ENCODE data around the gene PLEKHA5.

DNA sequence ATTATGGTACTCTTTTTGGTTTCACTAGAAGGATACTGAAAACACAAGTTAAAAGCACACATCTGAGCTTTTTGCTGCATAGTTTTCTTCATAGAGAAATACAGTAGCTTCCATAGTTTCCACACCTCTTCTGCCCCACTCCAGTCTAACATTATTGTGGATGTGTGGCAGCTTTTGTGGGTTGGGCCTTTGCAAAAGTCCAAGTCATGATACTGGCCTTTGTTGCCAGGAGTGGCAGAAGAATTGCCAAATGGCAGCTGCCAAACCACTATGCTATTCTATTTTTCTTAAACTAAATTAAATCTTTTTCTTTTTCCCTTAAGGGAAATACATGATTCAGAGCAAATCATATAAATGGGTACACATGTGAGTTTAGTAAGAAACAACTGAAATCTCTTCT, 114.8 kb downstream of the PLEKHA5 start:
- TF ChIP-seq ZFP3 (CRISPR knock-in tag; IDR thresholded peaks at IDR 0.05) = no peak
- TF ChIP-seq ZFP30 (CRISPR knock-in tag; IDR thresholded peaks at IDR 0.05) = no peak
- TF ChIP-seq, protein P1, sequence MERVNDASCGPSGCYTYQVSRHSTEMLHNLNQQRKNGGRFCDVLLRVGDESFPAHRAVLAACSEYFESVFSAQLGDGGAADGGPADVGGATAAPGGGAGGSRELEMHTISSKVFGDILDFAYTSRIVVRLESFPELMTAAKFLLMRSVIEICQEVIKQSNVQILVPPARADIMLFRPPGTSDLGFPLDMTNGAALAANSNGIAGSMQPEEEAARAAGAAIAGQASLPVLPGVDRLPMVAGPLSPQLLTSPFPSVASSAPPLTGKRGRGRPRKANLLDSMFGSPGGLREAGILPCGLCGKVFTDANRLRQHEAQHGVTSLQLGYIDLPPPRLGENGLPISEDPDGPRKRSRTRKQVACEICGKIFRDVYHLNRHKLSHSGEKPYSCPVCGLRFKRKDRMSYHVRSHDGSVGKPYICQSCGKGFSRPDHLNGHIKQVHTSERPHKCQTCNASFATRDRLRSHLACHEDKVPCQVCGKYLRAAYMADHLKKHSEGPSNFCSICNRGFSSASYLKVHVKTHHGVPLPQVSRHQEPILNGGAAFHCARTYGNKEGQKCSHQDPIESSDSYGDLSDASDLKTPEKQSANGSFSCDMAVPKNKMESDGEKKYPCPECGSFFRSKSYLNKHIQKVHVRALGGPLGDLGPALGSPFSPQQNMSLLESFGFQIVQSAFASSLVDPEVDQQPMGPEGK (CRISPR knock-in tag; IDR thresholded peaks at IDR 0.05; ENCODE audit: borderline replicate concordance) = no peak

Measured in SK-N-SH treated with all-trans-retinoic acid at 6 μM for 48 hours (cell line).